Right forelimb (tissue), 1 donor: ENCODE results near the gene HIF1AN.

ENCODE experiments used
- DNase-seq: peaks from one replicate; pipeline ENCODE4 v3.0.0-alpha.2; 2018

Gene HIF1AN

DNA sequence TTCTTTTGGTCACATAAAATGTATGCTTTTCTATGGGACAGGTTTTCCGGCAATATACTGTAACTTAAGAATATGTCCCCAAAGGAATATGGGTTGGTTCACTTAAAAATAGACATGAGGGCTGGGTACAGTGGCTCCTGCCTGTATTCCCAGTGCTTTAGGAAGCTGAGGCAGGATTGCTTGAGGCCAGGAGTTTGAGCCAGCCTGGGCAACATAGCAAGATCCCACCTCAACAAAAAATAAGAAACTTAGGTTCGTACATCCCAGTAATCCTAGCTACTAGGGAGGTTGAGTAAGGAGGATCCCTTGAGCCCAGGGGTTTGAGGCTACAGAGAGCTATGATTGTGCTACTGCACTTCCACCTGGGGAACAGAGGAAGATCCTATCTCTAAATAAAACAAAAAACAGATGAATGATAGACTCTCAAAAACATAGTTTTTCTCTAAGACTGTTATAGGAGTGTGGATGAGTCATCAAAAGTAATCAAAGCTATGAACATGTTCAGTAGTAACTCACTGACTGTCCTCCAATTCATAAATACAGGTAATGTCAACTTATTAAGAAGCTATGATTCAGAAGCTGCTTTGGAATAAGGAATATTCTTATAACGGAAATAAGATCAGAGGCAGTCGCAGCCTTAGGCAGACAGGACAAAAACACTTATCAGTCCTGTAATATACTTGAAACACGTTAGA, 13.5 kb upstream of the HIF1AN start:
- no peak for DNase-seq

DNA sequence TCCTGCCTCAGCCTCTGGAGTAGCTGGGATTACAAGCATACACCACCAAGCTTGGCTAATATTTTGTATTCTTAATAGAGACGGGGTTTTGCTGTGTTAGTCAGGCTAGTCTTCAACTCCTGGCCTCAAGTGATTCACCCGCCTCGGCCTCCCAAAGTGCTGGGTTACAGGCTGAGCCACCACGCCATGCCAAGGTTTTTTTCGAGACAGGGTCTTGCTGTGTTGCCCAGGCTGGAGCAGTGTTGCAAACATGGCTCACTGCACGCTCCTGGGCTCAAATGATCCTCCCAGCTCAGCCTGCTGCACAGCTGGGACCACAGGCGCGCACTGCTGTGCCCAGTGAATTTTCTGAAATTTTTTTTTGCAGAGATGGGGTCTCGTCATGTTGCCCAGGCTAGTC, 12.8 kb upstream of the HIF1AN start:
- DNase-seq: no peak

DNA sequence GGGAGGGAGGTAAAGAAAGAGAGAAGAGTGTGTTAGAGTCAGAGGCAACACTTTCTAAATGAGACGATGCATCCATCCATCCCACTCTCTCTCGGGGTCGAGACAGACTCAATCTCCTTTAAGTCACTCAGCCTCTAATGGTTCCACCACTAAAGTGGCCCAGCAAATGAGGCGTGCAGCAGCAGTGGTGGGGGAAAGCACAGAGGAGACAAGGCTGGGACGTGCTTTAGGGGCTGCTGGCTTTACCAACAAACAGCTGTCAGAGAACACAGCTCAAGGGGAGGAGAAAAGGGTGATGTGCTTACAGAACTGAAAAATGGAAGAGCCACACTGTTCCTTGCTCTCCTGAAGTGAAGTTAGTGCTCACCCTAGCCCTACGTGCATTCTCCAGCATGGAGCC, 11.5 kb upstream of the HIF1AN start:
- DNase-seq: no peak

DNA sequence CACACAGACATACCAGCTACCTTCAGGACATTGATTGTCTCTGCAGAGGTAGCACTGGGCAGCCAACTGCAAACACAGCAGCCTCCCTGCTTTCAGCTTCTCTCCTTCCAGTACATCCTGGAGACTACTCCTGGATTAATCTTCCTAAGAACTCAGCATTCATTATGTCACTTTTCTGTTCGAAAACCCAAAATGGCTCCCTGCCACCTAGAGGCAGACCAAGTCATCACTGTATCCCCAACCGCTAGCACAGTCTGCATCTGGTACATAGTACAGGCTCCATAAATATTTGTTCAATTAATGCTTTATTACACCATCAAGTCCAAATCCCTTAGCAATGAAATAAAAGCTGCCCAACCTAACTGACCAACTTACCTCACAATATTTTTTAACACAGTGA, 11.1 kb upstream of the HIF1AN start:
- DNase-seq: no peak

GRCh38 chr10:100528123-100528886, 7.4 kb upstream of the HIF1AN start:
- no peak for DNase-seq

- DNase-seq: peak; percentile 53
Measured at GRCh38 chr10:100528921-100529474, 6.7 kb upstream of the HIF1AN start.

DNA sequence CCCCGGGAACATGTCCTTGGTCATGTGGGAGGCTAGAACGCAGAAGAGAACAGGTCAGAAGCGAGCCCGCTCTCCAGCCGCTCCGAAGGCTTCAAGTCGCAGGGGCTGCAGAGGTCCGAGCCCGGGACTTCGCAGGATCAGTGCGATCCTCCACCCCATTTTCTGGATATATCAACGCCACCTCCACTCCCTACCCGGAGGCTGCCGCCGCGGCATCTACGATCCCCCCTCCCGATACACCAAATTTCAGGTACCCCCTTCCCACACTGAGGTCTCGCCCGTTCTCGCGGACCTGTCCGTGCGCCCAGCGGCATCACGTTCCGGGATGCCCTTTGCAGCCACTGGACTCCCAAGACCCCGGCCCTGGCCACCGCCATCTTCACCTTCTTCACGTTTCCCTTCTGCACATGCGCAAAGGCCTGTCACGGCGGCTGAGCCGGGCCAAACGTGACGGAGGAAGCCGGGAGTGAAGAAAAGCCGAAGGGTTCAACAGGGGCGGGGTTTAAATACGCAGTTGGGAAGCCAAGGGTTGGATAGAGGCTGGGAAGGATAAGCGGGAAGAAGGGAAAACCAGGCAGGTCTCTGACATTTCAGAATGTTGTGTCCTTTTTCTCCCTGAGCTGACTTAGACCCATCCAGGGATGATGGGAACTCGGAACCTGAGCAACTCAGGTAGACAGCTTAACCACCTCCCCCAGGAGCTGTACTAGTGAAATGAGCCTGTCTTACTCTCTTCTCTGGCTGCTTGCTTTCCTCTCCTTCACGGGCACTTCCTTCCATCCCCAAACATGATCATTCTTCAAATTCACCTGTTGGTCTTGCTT, 6.1 kb upstream of the HIF1AN start, which contains the start of gene NDUFB8:
TSS of gene NDUFB8 (minus strand) at position 397 of the 824 bp plus-strand sequence. CDS start at position 377, 20 bp downstream.
- DNase-seq: peak; percentile 95

DNA sequence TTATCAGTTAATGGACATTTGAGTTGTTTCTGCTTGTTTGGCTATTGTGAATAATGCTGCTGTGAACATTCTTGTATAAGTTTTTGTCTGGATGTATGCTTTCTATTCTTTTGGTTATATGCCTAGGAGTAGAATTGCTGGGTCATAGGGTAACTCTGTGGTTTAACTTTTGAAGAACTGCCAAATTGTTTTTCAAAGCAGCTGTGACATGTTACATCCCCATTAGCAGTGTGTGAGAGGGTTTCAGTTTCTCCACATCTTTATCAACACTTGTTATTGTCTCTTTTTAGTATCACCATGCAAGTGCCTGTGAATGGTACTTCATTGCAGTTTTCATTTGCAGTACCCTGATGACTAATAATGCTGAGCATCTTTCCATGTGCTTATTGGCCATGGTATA, 4.0 kb upstream of the HIF1AN start:
- no peak for DNase-seq

DNA sequence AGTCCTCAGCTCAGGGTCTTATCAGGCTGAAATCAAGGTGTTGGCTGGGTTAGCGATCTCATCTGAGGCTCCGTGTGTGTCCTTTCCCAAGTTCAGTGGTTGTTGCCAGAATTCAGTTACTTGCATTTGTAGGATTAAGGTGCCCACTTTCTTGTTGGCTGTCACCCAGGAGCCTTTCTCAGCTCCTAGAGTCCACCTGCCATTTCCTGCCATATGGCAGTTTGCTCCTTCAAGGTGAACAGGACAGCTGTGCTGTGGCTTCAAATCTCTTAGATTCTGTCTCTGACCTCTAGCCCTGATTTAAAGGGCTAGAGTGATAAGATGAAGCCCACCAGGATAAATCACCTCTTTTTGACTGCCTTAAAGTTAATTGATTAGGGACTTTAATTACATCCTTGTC, 1.0 kb upstream of the HIF1AN start:
- no peak for DNase-seq

DNA sequence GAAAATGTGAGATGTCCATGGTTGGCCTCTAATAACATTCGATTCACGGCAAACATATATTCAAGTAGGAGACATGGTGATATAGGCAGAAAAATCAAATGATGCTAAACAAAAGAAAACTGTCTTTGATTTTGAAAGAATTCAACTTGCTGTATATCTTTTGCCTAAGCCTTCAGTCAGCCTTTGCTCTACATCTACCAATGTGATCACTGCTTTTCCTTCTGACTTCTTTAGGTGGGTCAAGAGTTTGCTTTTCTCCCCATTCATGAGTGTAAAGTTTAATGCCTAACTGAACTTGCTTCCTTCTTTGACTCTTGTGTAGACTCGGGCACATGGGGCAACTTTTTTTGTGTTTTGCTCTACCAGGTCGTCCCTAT, 417 bp upstream of the HIF1AN start:
- DNase-seq: no peak

DNA sequence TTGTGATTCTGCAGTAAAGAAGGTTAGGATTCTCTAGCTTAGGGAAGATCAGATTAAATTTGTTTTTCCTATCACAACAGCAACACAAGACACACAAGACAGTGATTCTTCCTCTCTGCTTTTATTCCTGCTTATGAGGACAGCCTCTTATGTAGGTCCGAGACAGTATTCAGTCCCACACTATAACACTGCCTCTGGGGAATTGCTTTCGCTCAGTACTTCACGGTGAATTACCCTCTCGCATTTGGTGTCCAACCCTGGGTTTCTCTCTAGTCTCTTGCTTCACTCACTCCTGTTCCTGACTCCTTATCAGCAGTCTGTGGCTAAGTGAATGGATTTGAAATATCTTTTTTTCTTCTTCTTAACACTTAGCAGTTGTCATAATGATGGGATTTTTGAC, 1.7 kb downstream of the HIF1AN start:
- DNase-seq: no peak

GRCh38 chr10:100544950-100545349, 9.2 kb downstream of the HIF1AN start:
- no peak for DNase-seq

- DNase-seq: no peak
Measured at GRCh38 chr10:100551196-100551595, 15.5 kb downstream of the HIF1AN start.

DNA sequence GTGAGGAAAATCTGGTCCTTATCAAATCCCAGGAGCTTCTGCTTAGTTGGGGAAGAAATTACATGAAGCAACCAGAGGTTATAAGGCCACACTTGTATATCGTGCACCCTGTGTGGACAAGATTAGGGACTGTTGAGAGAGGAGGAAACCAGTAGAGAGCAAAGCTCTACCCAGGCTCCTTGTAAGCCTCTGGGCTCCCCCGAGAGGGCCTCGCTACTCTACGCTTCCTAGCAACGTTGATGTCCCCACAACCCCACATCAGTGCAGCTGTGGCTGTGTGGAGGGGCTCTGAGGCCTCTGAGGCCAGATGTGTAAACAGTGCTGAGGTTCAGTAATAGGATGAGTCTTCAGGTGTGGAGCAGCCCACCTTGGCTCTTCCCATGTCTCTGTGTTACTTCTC, 16.0 kb downstream of the HIF1AN start:
- no peak for DNase-seq

- no peak for DNase-seq
Measured at GRCh38 chr10:100553929-100554328, 18.2 kb downstream of the HIF1AN start.

- no peak for DNase-seq
Measured at GRCh38 chr10:100554902-100555301, 19.2 kb downstream of the HIF1AN start.

GRCh38 chr10:100560248-100560647, 24.5 kb downstream of the HIF1AN start:
- DNase-seq: no peak

- no peak for DNase-seq
Measured at GRCh38 chr10:100561005-100561404, 25.3 kb downstream of the HIF1AN start.

DNA sequence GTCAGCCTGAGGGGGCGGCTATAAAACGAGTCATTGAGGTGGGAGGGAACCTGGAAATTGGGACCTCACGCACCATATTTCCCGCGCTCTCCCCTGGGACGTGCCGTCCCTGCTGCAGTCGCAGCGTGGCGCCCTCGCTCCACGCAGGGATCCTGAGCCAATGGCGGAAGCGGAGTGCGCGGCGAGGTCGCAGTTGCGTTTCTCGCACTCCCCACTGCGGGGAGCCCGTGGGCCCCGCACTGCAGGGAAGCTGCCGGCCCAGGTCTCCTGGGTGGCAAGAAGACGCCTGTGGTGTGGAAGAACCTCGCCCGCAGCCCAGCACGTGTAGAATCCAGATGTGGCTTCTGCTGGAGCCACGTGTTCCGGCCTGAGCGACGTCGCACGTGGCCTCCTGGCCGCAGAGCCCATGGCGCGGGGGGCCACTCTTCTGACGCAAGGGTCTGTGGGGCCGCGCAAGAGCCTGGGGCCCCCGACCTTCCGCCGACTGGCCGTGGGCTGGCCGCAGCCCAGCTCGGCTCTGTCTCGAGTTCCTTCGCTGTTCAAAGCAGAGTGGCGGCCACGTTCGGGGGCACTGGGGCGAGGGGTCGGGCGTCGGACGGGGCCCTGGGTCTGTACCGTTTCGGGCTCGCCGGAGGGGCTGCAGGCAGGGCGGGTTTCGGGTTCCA, 26.4 kb downstream of the HIF1AN start:
- DNase-seq: peak; percentile 68

- DNase-seq: no peak
Measured at GRCh38 chr10:100565206-100565985, 29.7 kb downstream of the HIF1AN start.

GRCh38 chr10:100566561-100566960, 30.8 kb downstream of the HIF1AN start:
- DNase-seq: no peak

- no peak for DNase-seq
Measured at GRCh38 chr10:100567249-100567648, 31.5 kb downstream of the HIF1AN start.
